SKM-1 treated with dmso at 0.1 percent for 144 hours (cell line): Measurements from ENCODE around the gene USP46.

Experiments used
- DNase-seq: peaks from one replicate; lab custom pipeline; 2025; ENCODE audit not compliant: unreplicated experiment; lab: John Stamatoyannopoulos, UW

Gene USP46, protein sequence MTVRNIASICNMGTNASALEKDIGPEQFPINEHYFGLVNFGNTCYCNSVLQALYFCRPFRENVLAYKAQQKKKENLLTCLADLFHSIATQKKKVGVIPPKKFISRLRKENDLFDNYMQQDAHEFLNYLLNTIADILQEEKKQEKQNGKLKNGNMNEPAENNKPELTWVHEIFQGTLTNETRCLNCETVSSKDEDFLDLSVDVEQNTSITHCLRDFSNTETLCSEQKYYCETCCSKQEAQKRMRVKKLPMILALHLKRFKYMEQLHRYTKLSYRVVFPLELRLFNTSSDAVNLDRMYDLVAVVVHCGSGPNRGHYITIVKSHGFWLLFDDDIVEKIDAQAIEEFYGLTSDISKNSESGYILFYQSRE

DNA sequence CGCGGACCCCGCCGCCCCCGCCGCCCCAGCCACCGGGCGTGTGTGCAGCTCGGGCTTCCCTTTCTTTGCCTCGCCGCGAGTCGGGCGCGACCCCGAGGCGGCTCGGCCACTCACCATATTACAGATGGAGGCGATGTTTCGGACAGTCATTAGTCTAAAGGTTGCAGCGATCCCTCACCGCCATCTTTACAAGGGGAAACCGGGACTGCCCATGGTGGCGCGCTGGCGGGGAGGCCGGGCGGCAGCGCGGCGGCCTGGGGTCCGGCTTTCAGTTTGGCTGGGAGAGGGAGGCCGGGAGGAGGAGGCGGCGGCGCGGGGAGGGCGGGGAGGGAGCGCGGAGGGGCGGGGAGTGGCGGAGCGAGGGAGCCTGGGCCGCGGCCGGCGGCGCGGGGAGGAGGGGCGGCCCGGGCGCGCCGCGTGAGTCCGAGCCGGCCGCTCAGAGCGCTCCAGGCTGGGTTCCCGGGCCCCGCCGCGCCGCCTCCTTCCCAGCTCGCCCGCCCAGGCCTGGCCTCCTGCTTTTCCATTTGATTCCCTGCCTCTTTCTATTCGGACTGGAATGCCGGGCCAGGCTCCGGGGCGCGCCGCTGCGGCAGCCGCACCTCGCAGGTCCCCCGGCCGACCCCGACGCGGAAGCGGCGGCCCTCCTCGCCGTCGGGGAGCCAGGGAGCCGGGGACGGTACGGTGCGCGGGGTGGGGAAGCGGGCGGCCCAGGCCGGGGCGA is at the start of gene USP46:
Gene USP46 (minus strand): TSS at position 301 of the 721 bp plus-strand sequence. CDS start 151 bp downstream, at position 150.
- DNase-seq, result peak; percentile 75

DNA sequence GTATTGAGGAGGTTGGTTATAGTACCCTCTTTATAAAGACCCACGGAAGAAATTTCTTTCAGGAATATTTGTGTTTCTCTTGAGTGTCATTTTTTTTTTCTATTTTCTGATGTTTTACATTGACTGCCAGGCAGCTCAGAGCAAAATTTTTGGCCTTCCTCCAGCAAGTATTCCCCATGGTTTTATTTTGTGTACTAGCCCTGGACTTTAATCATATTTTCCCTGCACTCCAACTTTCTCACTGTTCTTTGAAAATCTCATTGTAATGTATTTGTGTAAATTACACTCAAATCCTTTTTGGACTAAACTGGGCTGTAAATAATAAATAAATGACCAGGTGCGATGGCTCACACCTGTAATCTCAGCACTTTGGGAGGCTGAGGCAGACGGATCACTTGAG is 45.6 kb upstream of the USP46 start:
- no peak for DNase-seq

DNA sequence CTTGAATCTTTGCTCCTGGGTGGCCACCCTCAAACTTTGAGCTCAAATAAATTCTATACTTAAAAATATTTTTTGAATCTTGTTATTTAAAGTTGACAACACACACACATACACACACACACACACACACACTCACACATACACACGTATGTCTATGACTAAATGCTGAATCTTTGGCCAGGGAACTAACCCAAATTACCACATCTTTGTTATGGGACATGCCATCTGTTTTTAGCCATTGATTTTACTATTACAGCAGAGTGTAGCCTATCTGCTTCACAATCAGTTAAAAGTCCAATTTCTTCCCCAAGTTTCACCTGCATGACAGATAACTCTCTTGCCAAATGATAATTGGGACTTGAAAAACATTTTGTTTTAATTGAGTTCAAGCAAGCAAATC is 45.0 kb upstream of the USP46 start:
- DNase-seq, result no peak

DNA sequence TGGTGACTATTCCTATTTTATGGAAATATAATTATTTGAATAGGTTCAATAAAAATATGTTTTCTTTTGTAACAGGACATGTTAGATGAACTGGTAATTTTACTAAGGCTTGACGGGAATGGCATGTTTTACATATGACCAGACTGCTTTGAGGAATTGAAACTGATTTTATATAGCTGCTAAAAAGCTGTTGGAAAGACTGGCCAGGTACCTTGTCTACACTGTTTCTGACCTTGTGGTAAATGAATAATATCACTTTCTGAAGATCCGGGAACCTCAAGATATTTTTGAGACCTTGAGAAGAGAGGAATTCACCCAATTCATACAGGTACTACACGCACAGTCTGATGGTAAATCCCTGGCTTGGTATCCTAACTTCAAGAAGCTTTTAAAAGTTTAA is 42.1 kb upstream of the USP46 start:
- no peak for DNase-seq

DNA sequence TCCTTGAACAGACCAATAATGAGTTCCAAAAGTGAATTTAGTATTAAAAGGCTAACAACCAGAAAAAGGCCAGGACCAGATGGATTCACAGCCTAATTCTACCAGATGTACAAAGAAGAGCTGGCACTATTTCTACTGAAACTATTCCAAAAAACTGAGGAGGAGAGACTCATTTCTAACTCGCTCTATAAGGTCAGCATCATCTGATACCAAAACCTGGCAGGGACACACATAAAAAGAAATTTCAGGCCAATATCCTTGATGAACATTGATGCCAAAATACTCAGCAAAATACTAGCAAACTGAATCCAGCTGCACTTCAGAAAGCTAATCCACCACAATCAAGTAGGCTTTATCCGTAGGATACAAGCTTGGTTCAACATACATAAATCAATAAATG is 35.8 kb upstream of the USP46 start:
- no peak for DNase-seq

DNA sequence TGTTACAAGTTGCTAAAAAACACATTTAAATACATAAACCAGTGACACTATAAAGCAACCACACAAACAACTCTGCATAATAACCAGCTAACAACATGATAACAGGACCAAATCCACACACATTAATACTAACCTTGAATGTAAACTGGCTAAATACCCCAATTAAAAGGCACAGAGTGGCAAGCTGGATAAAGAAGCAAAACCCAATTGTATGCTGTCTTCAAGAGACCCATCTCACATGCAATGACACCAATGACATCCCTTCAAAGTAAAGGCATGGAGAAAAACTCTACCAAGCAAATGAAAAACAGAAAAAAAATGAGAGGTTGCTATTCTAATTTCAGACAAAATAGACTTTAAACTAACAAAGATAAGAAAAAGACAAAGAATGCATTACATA is 34.4 kb upstream of the USP46 start:
- DNase-seq, result no peak

GRCh38 chr4:52689096-52689495 is 30.0 kb upstream of the USP46 start:
- DNase-seq, result no peak

- DNase-seq, result no peak
Measured at GRCh38 chr4:52687696-52688095, 28.6 kb upstream of the USP46 start.

DNA sequence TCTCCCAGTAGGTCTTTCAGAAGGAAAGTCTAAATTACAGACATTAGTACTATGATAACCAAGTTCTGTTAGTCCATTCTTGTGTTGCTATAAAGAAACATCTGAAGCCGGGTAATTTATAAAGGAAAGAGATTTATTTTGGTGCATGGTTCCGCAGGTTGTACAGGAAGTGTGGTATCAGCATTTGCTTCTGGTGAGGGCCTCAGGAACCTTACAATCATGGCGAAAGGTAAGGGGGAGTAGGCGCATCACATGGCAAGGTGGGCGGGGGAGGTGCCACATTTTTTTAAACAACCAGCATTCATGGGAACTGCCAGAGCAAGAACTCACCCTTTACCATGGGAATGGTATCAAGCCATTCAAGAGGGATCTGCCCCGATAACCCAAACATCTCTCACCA is 26.2 kb upstream of the USP46 start:
- no peak for DNase-seq

DNA sequence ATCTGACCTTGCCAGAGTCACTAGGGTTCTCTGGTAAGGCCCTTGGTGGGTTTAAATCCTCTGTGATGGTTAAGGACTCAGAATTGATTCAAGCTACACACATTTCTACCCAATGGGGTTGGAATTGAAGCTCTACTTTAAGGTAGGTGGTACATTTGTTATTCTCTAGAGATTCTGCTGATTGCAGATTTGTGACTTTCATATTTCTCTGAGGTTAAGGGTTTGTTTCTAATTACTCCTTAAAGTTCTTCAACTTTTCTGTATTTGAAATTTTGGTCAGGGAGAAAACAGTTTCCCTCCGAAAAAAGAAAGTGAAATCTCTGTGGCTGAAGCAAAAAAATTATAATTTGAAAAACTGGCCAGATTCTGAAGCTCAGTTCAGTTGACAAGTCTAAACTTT is 25.8 kb upstream of the USP46 start:
- DNase-seq, result no peak

DNA sequence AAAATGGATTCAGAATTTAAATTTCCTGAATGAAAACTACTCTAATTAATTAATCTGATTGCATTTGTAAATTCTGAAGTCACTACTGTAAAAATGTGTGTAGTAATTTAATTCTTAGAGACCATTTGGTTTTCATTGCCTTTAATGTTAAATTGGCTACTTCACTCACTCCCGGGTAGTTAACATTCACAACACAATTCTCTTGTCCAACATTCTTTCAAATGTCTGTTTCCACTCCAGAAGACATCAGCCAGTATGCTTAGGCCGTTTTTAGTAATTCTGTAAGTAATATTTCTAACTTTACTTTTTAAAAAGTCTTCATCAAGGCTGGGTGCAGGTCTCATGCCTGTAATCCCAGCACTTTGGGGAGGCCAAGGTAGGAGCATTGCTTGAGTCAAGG is 21.3 kb upstream of the USP46 start:
- no peak for DNase-seq

DNA sequence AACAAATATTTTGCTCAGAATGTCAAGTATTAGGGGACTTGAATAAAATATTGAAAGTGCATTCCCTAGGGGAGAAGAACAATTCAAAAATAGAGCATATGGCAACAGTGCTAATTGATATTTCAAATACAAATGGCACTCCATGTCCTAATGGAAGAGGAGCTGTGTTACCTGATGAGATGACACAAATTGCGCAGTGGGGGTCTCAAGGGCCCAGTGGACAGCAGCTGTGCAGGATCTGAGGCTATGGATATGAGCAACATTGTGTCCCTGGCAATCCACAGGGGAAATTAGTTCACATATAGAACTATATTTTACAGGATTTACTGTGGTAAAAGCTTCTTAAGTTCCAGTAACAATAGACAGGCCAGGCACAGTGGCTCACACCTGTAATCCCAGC is 17.4 kb upstream of the USP46 start:
- DNase-seq, result no peak

DNA sequence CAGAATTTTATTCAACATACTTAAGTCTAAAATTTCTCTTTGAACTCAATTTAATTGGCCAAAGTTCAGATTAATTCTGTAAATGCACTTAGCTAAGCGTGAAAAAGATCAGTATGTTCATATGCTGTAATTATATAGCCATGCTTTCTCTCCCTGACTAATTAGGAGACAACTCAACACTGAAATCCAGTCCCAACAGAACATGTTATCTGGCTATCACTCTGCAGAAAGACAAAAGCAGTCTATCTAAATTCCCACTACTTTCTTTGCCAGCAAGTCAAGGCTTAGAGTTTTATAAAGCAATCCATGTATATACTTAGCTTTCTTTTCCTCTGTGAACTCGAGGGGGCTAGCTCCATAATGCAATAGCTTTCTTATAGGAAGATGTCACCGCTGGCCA is 16.0 kb upstream of the USP46 start:
- no peak for DNase-seq

- DNase-seq, result no peak
Measured at GRCh38 chr4:52670739-52671138, 11.6 kb upstream of the USP46 start.

DNA sequence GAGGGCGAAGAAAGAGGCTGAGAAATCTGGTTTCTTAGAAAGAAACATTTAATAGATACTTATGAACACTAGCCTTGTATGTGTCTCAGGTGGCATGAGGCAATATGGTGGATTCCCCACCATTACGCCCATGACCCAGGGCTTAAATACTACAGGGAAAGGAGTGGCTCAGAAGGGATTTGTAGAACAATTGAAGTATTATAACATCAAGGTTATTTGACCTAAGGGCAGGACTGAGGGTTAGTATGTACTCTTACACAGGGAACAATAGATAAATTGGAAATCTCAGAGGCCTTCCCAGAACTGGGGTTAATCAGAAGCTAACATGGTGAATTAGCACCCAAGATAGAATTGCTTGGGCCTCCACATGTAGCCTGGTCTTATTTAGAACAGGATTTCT is 11.0 kb upstream of the USP46 start:
- DNase-seq, result no peak

- no peak for DNase-seq
Measured at GRCh38 chr4:52665592-52665991, 6.5 kb upstream of the USP46 start.

GRCh38 chr4:52664479-52664878 is 5.4 kb upstream of the USP46 start:
- no peak for DNase-seq

GRCh38 chr4:52661966-52662690 is 3.0 kb upstream of the USP46 start:
- DNase-seq, result no peak

GRCh38 chr4:52660643-52661042 is 1.5 kb upstream of the USP46 start:
- no peak for DNase-seq

DNA sequence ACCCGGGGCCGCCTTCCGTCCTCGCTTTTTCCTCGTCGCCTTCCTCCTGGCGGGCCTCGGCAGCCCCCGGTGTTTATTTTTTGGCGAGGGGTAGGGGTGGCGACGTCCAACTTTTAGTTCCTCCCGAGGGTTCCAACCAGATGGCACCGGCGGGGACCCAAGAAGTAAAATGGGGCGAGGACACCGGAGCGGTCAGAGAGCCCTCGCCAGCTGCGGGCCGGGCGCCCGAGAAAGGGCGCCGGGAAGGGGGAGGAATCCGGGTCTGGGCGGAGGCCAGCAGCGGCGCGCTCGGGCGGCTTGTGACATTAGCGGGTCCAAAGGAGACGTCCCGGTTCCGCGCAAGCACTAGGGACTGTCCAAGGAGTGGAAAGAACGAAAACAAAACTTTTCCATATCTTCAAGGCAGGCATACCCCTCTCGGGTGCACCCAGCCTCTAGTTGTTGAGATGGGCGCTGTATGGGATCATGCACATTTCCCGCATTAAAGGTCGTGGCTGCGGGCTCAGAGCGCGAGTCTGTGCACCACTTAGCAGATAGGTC is 691 bp upstream of the USP46 start:
- DNase-seq, result no peak

DNA sequence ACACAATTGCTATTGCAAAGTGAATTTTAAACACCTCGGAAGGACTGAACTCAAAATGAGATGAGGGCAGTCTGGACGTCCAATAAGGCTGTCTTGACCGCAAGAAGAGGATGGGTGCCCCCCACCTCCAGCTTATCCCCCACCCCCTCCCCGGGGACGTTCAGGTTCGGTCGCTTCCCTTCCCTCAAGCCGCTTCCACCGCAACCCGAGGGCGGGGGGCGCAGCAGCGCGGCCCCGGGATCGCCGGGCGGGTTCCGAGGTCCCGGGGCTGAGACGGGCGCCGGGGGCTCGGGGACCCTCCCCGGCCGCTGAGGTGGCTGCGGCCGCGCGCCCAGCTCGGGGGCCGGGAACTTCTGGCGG is 480 bp downstream of the USP46 start:
- DNase-seq, result no peak
